Activated naive CD8-positive, alpha-beta T cell (primary cell): ENCODE data around the gene PIK3C2A.
A peak's percentile ranks its signal among the peaks of the same experiment; 100 is the strongest.

ENCODE experiments used
- H3K27ac Mint-ChIP-seq: one replicate; pipeline ENCODE4 v1.8.0; 2021; ENCODE audit warnings: mixed read lengths
- H3K27me3 Mint-ChIP-seq: one replicate; pipeline ENCODE4 v1.8.0; 2021; ENCODE audit warnings: mixed read lengths
- H3K36me3 Mint-ChIP-seq: one replicate; pipeline ENCODE4 v1.8.0; 2021; ENCODE audit warnings: mixed read lengths
- H3K4me1 Mint-ChIP-seq: one replicate; pipeline ENCODE4 v1.8.0; 2021; ENCODE audit warnings: low read depth, mixed read lengths
- H3K4me3 Mint-ChIP-seq: one replicate; pipeline ENCODE4 v1.8.0; 2021; ENCODE audit warnings: mild to moderate bottlenecking, mixed read lengths
- H3K9me3 Mint-ChIP-seq: one replicate; pipeline ENCODE4 v1.8.0; 2021; ENCODE audit warnings: low read depth, mixed read lengths

PIK3C2A gene

DNA sequence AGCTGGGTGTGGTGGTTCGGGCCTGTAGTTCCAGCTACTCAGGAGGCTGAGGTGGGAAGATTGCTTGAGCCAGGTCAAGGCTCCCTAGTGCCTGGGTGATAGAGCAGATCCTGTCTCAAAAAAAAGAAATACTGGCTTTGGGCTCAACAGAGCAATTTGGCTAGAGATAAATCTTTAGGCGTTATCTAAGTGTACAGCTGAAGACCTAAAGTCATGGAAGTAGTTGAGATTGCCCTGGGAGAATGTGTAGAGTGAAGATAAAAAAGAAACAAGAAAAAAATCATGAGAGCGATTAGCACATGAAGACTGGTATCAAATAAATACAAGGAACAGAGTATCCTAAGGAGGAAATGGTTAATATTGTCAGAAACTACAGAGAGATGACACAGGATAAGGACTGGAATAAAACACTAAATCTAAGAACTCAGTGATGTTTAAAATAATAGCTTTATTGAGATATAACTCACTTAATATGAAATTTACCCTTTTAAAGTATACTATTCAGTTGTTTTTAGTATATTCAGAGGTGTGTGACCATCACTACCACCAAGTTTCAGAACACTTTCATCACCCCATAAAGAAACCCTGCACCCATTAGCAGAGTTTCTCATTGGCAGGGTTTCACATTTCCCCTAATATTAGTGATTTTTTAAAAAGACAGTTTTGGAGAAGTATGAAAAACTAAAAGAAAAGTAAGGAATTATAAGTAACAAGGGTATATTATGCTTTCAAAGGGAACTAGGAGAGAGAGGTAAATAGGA, 20.7 kb downstream of the PIK3C2A start:
- Mint-ChIP-seq H3K27me3 (no peaks in the 10 kb centered on the region), H3K4me3 (no peak overlapping the region), H3K4me1 (peaks cover 25% of the 10 kb centered on the region), H3K27ac (no peak overlapping the region), H3K36me3 (peaks cover 6% of the 10 kb centered on the region), H3K9me3 (no peaks in the 10 kb centered on the region)

DNA sequence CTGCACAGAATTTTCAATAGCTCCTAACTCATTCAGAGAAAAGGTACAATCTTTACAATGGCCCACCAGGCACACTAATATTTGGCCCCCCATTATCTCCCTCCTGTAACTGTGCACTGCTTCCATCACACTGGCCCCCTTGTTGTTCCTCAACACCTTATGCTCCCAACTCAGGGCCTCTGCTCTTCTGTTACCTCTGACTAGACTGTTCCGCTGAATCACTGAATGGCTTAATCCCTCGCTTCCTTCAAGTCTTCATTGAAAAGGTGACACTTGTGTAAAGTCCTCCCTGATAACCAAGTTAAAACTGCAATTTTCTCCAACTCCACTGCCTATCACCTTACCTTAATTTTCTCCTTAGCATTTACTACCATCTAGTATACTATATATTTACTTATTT, 21.8 kb downstream of the PIK3C2A start:
- no peaks in the 10 kb centered on the region for H3K9me3 Mint-ChIP-seq
- H3K4me3 Mint-ChIP-seq: no peak overlapping the region
- no peak overlapping the region for H3K27ac Mint-ChIP-seq
- peaks cover 25% of the 10 kb centered on the region for H3K4me1 Mint-ChIP-seq
- no peaks in the 10 kb centered on the region for H3K27me3 Mint-ChIP-seq
- peaks cover 8% of the 10 kb centered on the region for H3K36me3 Mint-ChIP-seq

DNA sequence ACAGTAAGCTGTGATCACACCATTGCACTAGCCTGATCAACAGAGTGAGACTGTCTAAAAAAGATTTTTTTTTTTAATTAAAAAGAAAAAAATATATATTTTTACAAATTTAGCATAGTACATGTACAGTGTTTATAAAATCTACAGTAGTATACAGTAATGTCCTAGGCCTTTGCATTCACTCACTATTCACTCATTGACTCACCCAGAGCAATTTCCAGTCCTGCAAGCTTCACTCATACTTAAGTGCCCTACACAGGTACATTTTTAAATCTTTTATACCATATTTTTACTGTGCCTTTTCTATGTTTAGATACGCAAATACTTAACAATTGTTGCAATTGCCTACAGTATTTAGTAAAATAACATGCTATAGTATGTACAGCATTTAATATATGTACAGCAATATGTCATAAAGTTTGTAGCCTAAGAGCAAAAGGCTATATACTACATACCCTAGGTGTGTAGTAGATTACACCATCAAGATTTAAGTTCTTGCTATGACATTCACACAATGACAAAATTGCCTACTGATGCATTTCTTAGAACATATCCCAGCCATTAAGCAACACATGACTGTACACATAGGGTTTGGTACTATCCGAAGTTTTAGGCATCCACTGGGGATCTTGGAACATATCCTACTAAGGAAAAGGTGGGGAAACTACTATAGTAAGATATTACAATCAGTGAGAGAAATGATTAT, 22.8 kb downstream of the PIK3C2A start:
- Mint-ChIP-seq H3K9me3 (no peaks in the 10 kb centered on the region), H3K36me3 (peaks cover 5% of the 10 kb centered on the region), H3K27ac (no peak overlapping the region), H3K4me1 (peaks cover 23% of the 10 kb centered on the region), H3K4me3 (no peak overlapping the region), H3K27me3 (no peaks in the 10 kb centered on the region)

DNA sequence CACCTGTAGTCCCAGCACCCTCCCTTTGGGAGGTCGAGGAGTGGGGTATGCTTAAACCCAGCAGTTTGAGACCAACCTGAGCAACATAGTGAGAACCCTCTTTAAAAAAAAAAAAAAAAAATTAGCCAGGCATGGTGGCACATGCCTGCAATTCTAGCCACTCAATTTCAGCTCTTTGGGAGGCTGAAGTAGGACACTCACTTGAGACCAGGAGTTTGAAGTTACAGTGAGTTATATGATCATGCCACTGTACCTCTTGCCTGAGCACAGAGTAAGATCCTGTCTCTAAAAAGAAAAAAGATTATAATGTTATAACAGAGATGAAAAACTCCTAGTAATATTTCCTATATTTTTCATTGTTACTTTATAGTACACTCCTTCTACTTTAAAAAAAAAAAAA, 23.9 kb downstream of the PIK3C2A start:
- no peaks in the 10 kb centered on the region for H3K27me3 Mint-ChIP-seq
- H3K4me3 Mint-ChIP-seq: no peak overlapping the region
- peaks cover 23% of the 10 kb centered on the region for H3K4me1 Mint-ChIP-seq
- no peaks in the 10 kb centered on the region for H3K9me3 Mint-ChIP-seq
- H3K36me3 Mint-ChIP-seq: peaks cover 5% of the 10 kb centered on the region
- no peak overlapping the region for H3K27ac Mint-ChIP-seq

DNA sequence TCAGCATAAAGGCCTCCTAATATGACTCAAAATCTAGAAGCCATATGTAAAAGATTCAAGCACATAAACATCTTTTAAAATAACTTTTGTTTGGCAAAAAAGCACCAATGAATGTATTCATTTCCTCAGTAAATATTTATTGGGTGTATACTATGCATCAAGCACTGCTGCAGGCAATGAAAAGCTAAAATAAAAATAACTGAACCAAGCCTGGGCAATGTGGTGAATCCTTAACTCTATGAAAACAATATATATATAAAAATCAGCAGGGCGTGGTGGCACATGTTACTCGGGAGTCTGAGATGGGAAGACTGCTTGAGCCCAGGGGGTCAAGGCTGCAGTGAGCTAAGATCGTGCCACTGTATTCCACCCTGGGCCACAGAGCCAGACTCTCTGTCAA, 27.8 kb downstream of the PIK3C2A start:
- Mint-ChIP-seq H3K4me3 (no peak overlapping the region), H3K9me3 (no peaks in the 10 kb centered on the region), H3K27me3 (no peaks in the 10 kb centered on the region), H3K36me3 (peaks cover 2% of the 10 kb centered on the region), H3K27ac (no peak overlapping the region), H3K4me1 (peaks cover 9% of the 10 kb centered on the region)

DNA sequence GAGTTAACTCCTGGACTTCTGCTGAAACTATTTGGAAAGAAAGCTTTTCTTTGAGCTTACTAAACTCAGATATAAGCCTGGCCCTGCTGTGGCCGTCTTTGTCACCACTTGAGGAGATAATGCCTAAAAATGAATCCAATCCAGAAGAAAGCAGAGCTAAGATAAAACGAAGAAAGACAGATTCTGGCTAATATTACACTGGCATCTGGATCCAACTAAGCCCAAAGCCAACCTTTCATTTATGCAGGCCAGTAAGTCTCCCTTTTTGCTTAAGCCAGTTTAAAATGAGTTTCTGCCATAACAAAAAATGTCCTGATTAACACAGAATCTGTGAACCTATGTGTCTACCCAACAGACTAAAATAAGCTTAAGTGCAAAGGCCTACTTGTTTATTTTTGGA, 34.5 kb downstream of the PIK3C2A start:
- no peak overlapping the region for H3K4me3 Mint-ChIP-seq
- H3K36me3 Mint-ChIP-seq: peaks cover 5% of the 10 kb centered on the region
- peaks cover 21% of the 10 kb centered on the region for H3K4me1 Mint-ChIP-seq
- H3K27ac Mint-ChIP-seq: no peak overlapping the region
- H3K27me3 Mint-ChIP-seq: no peaks in the 10 kb centered on the region
- H3K9me3 Mint-ChIP-seq: no peaks in the 10 kb centered on the region

DNA sequence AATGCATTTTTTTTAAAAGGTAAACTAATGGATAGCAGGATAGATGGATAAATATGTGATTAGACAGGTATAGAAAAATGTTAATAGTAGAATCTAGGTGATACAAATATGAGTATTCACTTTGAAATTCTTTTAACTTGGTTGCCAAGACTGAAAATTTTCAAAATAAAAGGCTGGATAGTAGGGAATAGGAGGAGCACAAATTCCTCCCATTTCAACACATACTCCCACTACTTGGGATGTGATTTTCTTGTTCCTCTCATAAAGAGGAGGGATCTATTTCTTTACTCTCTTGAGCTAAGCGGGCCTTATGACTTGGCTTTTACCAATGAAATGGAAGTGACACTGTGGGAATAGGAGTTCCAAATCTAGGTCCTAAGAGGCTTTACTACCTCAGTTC, 35.9 kb downstream of the PIK3C2A start:
- Mint-ChIP-seq H3K36me3 (peaks cover 9% of the 10 kb centered on the region), H3K27me3 (no peaks in the 10 kb centered on the region), H3K4me3 (no peak overlapping the region), H3K27ac (no peak overlapping the region), H3K9me3 (no peaks in the 10 kb centered on the region), H3K4me1 (peaks cover 21% of the 10 kb centered on the region)

DNA sequence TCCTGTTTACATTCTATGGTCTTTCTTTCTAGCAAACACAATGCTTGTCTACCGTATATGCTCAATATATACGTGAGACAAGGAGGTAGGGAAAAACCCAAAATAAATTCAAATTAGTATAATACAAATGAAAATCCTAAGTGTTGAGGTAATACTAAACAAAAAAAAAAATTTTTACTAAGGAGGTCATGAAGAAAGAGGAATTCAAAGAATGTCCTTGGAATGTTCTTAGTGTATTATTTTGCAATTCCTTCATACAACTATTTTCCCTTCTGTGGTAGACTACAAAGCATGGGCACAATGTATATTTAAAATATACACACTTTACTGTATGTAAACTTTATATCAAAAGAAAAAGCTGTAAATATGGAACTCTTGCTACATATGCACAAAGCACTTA, 36.4 kb downstream of the PIK3C2A start:
- H3K4me3 Mint-ChIP-seq: no peak overlapping the region
- H3K27me3 Mint-ChIP-seq: no peaks in the 10 kb centered on the region
- H3K36me3 Mint-ChIP-seq: peaks cover 9% of the 10 kb centered on the region
- no peak overlapping the region for H3K27ac Mint-ChIP-seq
- H3K4me1 Mint-ChIP-seq: peaks cover 21% of the 10 kb centered on the region
- no peaks in the 10 kb centered on the region for H3K9me3 Mint-ChIP-seq

DNA sequence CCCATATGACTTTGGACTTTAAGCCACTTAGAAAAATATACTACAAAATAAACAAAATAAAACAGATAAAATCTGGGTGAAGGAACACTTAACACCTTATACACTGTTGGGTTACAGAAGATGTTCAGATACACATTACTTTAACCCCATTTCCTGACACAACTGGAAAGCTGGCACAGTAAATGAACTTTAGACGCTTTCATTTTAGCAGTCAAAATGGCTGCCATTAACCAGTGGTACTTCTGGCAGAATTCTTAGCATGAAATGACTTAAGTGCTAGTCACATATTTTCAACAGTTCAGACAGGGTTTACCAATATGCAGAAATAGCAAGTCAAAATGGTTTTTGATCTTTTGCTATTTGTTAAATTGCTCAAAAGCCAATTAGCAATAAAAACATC, 37.9 kb downstream of the PIK3C2A start:
- no peaks in the 10 kb centered on the region for H3K9me3 Mint-ChIP-seq
- H3K36me3 Mint-ChIP-seq: peaks cover 9% of the 10 kb centered on the region
- H3K4me1 Mint-ChIP-seq: peaks cover 32% of the 10 kb centered on the region
- no peaks in the 10 kb centered on the region for H3K27me3 Mint-ChIP-seq
- peak overlapping the region; percentile 10 for H3K27ac Mint-ChIP-seq
- H3K4me3 Mint-ChIP-seq: no peak overlapping the region

DNA sequence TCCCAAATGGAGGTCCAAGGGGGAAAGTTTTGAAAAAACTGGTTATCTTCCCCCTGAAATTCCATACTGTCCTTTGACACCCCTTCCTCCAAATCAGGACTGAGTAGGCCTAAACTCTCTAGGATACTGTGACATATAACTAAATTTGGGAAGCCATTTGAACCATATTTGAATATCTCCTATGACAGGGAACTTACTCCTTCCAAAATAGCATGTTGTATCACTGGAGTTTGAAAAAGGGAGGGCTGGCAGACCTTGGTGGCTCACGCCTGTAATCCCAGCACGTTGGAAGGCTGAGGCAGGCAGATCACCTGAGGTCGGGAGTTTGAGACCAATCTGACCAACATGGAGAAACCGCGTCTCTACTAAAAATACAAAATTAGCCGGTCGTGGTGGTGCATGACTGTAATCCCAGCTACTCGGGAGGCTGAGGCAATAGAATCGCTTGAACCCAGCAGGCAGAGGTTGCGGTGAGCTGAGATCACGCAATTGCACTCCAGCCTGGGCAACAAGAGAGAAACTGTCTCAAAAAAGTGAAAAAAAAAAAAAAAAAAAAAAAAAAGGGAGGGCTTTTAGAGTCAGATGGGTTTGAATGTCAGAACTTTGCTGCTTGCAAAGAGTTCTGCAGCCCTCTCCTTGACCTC, 42.4 kb downstream of the PIK3C2A start:
- no peaks in the 10 kb centered on the region for H3K27me3 Mint-ChIP-seq
- no peak overlapping the region for H3K4me3 Mint-ChIP-seq
- no peaks in the 10 kb centered on the region for H3K9me3 Mint-ChIP-seq
- peaks cover 62% of the 10 kb centered on the region for H3K4me1 Mint-ChIP-seq
- peaks cover 18% of the 10 kb centered on the region for H3K36me3 Mint-ChIP-seq
- H3K27ac Mint-ChIP-seq: no peak overlapping the region

DNA sequence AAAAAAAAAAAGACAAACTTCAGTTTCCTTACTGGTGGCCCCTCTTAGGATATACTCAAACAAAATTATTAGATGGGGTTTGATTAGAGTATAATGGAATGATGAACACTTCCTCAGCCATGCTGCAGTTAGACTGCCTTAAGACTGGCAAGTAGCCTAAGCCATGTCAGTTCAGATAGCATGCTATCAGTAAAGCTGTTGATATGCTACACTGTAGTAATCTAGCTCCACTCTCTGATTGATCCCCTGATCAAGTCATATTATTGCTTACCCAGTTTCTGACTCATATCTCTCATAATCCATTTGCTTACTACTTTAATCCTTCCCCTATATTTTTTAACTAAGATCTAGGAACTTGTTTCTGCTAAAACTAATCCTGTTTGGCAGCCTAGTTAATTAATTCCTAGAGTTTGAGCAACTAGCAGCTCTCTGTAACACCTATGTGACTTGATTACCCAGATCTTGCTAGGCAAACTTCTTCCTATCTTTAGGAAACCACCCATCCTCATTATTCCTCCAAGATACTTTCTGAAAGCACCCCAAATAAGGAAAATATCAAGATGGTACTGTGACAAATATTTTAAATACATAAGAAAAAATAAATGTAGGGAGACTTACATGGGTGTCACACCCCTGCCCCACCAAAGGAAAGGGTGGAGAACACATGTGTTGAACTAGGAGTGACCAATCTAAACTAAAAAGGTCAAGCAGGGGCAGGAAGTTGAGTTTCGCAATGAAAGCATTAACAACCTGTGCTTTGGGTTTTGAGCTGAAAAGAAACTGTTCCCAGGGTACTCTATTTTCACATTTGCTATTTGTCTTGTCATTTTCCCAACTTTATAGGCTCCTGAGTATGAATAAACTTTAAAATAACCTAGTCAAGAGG, 43.2 kb downstream of the PIK3C2A start:
- peaks cover 67% of the 10 kb centered on the region for H3K4me1 Mint-ChIP-seq
- no peak overlapping the region for H3K27ac Mint-ChIP-seq
- no peak overlapping the region for H3K4me3 Mint-ChIP-seq
- peaks cover 21% of the 10 kb centered on the region for H3K36me3 Mint-ChIP-seq
- H3K9me3 Mint-ChIP-seq: no peaks in the 10 kb centered on the region
- no peaks in the 10 kb centered on the region for H3K27me3 Mint-ChIP-seq

DNA sequence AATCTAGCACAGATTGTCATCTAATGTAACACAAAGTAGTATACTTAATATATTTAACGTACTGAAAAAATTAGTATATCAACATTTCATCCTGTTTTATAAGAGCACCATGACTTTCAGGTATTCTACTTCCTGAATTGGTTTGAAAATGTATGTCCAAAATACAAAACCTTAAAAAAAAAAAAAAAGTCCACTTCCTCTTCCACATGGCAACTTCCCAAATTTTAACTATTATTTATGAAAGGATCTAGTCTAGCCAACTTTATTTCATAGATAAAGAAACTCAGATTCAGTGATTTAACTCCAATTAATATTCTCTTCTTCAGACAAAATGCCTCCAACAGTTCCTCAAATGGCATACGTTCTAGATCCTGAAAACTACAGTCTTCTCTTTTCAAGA, 44.0 kb downstream of the PIK3C2A start:
- H3K4me1 Mint-ChIP-seq: peaks cover 64% of the 10 kb centered on the region
- no peaks in the 10 kb centered on the region for H3K27me3 Mint-ChIP-seq
- no peaks in the 10 kb centered on the region for H3K9me3 Mint-ChIP-seq
- H3K4me3 Mint-ChIP-seq: no peak overlapping the region
- H3K36me3 Mint-ChIP-seq: peaks cover 17% of the 10 kb centered on the region
- H3K27ac Mint-ChIP-seq: no peak overlapping the region

DNA sequence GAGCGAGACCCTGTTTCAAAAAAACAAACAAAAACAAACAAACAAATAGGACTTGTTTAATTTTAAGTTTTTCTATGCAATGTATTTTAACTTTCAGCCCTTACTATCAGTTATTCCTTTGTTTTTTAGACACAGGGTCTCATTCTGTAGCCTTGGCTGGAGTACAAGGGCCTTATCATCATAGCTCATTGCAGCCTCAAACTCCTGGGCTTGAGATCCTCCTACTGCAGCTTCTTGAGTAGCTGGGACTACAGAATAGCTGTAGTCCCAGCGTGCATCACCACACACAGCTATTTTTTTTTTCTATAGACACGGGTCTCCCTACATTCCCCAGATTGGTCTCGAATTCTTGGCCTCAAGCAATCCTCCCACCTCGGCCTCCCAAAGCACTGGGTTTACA, 44.5 kb downstream of the PIK3C2A start:
- peaks cover 61% of the 10 kb centered on the region for H3K4me1 Mint-ChIP-seq
- H3K36me3 Mint-ChIP-seq: peaks cover 17% of the 10 kb centered on the region
- no peaks in the 10 kb centered on the region for H3K9me3 Mint-ChIP-seq
- H3K27me3 Mint-ChIP-seq: no peaks in the 10 kb centered on the region
- H3K27ac Mint-ChIP-seq: no peak overlapping the region
- no peak overlapping the region for H3K4me3 Mint-ChIP-seq

DNA sequence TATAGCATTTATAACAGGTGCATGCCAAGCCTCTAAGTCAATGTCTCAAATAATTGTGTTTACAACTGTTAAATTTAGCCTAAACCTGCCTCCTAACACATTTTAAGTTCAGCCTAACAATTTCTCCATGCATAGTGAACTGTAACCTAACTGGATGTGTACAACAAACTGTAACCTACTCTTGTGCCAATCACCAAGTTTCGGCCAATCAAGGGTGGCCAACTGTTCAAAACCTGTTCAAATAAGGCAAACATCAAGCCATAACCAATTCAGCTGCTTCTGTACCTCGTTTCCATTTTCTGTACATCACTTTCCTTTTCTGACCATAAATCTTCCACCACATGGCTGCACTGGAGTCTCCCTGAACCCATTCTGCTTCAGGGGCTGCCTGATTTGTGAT, 45.4 kb downstream of the PIK3C2A start:
- Mint-ChIP-seq H3K9me3 (no peaks in the 10 kb centered on the region), H3K36me3 (peaks cover 12% of the 10 kb centered on the region), H3K27ac (peak overlapping the region; percentile 81), H3K27me3 (no peaks in the 10 kb centered on the region), H3K4me1 (peaks cover 58% of the 10 kb centered on the region), H3K4me3 (peak overlapping the region; percentile 30)

DNA sequence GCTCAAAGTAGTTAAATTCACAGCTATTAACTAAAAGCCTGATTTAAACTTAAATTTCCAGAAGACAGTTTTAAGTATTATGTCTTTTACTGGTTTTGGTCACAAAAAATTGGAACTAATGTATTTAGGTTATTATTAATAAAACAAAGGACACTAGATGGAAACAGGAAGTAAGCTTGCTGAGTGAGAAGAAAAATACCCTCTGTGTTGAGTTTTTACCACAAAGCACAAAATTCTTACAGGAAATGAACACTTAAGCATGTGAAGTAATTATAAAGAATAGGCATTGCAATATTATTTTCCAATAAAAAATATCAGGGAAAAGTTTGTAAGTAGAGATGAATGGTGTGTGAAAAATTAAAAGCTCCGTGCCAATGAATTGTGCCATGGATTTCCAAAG, 46.3 kb downstream of the PIK3C2A start:
- peaks cover 55% of the 10 kb centered on the region for H3K4me1 Mint-ChIP-seq
- H3K36me3 Mint-ChIP-seq: peaks cover 12% of the 10 kb centered on the region
- no peaks in the 10 kb centered on the region for H3K9me3 Mint-ChIP-seq
- peak overlapping the region; percentile 14 for H3K4me3 Mint-ChIP-seq
- H3K27ac Mint-ChIP-seq: no peak overlapping the region
- no peaks in the 10 kb centered on the region for H3K27me3 Mint-ChIP-seq
